Pancreas (tissue), 10 donors: ENCODE measurements around the gene VAMP8. TPM values are rescaled to one million over a fixed set of nuclear protein-coding genes. Genes with fewer than 3 reads are reported as not detected.

Experiments
- ATAC-seq, 4 donors: fragments of 200-7000 bp; cut with Tn5 transposase; one replicate each; pipeline versions ENCODE4 v1.8.0 to v1.9.1; 2020; ENCODE audit warnings: mild to moderate bottlenecking in 4 of 4, moderate library complexity in 4 of 4
- DNase-seq, 6 donors: peaks; one replicate each; pipeline ENCODE4 v3.0.0-alpha.2; 2020
- FAIRE-seq: peaks from 2 replicates; lab custom pipeline; 2012; peaks lifted over from hg19 to GRCh38; lab: Jason Lieb, UNC
- H3K27ac ChIP-seq, 4 donors: fragments of 200-600 bp; sonication (generic); 1 replicate in 3 of 4; 2 replicates in 1 of 4; pipeline versions ENCODE4 v1.5.0 to v1.8.0; 2020
- H3K27me3 ChIP-seq, 4 donors: fragments of 200-600 bp; one replicate each; pipeline ENCODE4 v1.8.0; 2021
- H3K36me3 ChIP-seq, 3 donors: fragments of 200-600 bp; sonication (generic) in 1 of 3; one replicate each; pipeline versions ENCODE4 v1.5.0 to v1.8.0; 2020 to 2021
- H3K4me1 ChIP-seq, 3 donors: fragments of 200-600 bp; one replicate each; pipeline ENCODE4 v1.8.0; 2021
- H3K4me3 ChIP-seq, 4 donors: fragments of 200-600 bp; sonication (generic) in 2 of 4; one replicate each; pipeline versions ENCODE4 v1.5.0 to v1.8.0; 2020 to 2021
- H3K9me3 ChIP-seq, 4 donors: fragments of 200-600 bp; one replicate each; pipeline ENCODE4 v1.8.0; 2021
- WGBS, 2 donors: extraction: QIAGEN DNeasy Blood & Tissue Kit; methylation state at CpG; one replicate each; pipeline ENCODE4 v1.1.7; 2013; 5-methylcytosine and 5-hydroxymethylcytosine counted together
- intact Hi-C, 3 donors: fragments of 100-400 bp; cut with DNase I; formaldehyde crosslinking; loops; one replicate each; pipeline versions ENCODE4 v1.11.1 to v1.14.2; 2022
- polyA plus RNA-seq, 2 donors: library from polyadenylated mRNA; stranded (reverse); fragments of 200-250 nt; gene quantifications; one replicate each; pipeline ENCODE4 v1.2.3, GENCODE V29; 2013
- total RNA-seq, 6 donors: library from RNA; stranded (reverse); fragmentation: NEBNext Ultra II Directional in 4 of 6; extraction: Animal tissue kit (Norgen Biotek cat#: 25700) in 4 of 6; gene quantifications; one replicate each; pipeline versions ENCODE4 v1.2.1 to v1.2.4, GENCODE V29; 2021 to 2023
- TF ChIP-seq, protein P1 (sequence below), 4 donors: fragments of 200-600 bp; sonication (generic) in 3 of 4; IDR thresholded peaks; one replicate each; pipeline versions ENCODE4 v1.5.0 to v1.8.0; 2021; ENCODE audit warnings: antibody characterized with exemption in 4 of 4
- donor health status: healthy with polysubstance abuse.
- donor health status: DM: no; HTN: no; CAD: no; lungs with moderate emphysema.
- donor health status: DM: no; HTN: no; CAD: no.
- donor health status: control.
- donor health status: control.
- donor health status: Bipolar disorder and iron deficiency.
- donor health status: DM: yes; HTN: yes; CAD: no.
- donor health status: DM: no; HTN: no; CAD: no.
- donor health status: DM: no; HTN: no; CAD: no.
- donor health status: DM: yes; HTN: yes; CAD: no.

Gene VAMP8
- total and polyA plus RNA-seq, 8 donors, result 57.7 to 150 (median 76.6) TPM

- H3K27me3 ChIP-seq, result no peaks in the 10 kb centered on the region
- peaks cover 20 to 40% (median 32%) of the 10 kb centered on the region in 3 donors for H3K4me1 ChIP-seq
- intact Hi-C loops, result no loop called here
- no peak overlapping the region for H3K4me3 ChIP-seq
- ATAC-seq (peak; percentile 22 to 53 (median 38)), FAIRE-seq (no peak), DNase-seq (peak; percentile 77 to 88 (median 85))
- 24% methylated on average over 3 of the region's 3 CpGs for WGBS, 2 donors
- no peaks in the 10 kb centered on the region for H3K9me3 ChIP-seq
- peak overlapping the region in 3 of 4 donors; percentile 36 to 48 (median 43) for H3K27ac ChIP-seq
- H3K36me3 ChIP-seq, result peaks cover 0 to 4% (median 0%) of the 10 kb centered on the region in 3 donors
- TF ChIP-seq, protein P1, sequence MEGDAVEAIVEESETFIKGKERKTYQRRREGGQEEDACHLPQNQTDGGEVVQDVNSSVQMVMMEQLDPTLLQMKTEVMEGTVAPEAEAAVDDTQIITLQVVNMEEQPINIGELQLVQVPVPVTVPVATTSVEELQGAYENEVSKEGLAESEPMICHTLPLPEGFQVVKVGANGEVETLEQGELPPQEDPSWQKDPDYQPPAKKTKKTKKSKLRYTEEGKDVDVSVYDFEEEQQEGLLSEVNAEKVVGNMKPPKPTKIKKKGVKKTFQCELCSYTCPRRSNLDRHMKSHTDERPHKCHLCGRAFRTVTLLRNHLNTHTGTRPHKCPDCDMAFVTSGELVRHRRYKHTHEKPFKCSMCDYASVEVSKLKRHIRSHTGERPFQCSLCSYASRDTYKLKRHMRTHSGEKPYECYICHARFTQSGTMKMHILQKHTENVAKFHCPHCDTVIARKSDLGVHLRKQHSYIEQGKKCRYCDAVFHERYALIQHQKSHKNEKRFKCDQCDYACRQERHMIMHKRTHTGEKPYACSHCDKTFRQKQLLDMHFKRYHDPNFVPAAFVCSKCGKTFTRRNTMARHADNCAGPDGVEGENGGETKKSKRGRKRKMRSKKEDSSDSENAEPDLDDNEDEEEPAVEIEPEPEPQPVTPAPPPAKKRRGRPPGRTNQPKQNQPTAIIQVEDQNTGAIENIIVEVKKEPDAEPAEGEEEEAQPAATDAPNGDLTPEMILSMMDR (IDR thresholded peaks at IDR 0.05), result no peak
Measured at GRCh38 chr2:85593023-85593422, 15.6 kb downstream of the VAMP8 start.

GRCh38 chr2:85594715-85595300 is 17.4 kb downstream of the VAMP8 start:
- H3K27me3 ChIP-seq, result no peaks in the 10 kb centered on the region
- intact Hi-C loops, result no loop called here
- WGBS, 2 donors, result 14 to 16% methylated on average over 13 of the region's 13 CpGs
- H3K27ac ChIP-seq, result peak overlapping the region; percentile 61 to 90 (median 76)
- TF ChIP-seq, protein P1 (IDR thresholded peaks at IDR 0.05), result no peak
- peak; percentile 1 to 5 (median 2) for ATAC-seq
- DNase-seq, result no peak
- H3K9me3 ChIP-seq, result no peaks in the 10 kb centered on the region
- H3K4me3 ChIP-seq, result peak overlapping the region; percentile 56 to 83 (median 80)
- no peak for FAIRE-seq
- peaks cover 14 to 37% (median 32%) of the 10 kb centered on the region in 3 donors for H3K4me1 ChIP-seq
- H3K36me3 ChIP-seq, result peaks cover 0 to 10% (median 9%) of the 10 kb centered on the region in 3 donors

DNA sequence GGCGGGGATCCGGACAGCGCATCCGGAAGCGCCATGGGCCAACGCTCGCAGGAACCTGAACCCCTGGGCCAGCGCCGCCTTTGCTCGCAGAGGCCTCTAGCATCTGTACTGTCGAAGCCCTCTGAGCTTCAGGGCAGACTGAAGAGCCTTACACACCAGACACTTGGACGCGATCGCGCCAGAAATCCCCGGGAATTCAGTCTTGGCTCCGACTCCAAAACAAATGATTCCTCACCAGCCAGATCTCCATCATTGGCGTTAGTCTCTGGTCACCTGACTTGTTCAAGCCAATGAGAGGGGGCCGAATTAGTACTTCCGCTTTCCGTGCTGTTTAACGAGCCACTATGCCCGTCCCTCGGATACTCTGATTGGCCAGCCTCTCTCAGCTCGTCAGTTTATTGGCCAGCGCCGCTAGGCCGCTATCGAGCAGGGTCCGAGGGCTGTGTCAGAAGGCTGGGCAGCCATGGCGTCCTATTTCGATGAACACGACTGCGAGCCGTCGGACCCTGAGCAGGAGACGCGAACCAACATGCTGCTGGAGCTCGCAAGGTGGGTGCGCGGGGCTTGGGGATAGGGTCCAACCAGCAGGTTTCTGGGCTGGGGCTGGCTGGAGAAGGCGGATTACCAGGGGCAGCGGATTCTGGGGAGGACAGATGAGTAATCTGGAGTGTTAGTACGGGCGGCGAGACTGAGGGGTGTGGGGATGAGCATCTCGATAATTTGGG is 18.1 kb downstream of the VAMP8 start, which contains the start of gene RNF181:
Gene RNF181 (plus strand): TSS at position 445 of the 725 bp plus-strand sequence. CDS start 19 bp downstream, at position 464.
- Histone ChIP-seq H3K9me3 (no peaks in the 10 kb centered on the region), H3K4me1 (peaks cover 8 to 32% (median 29%) of the 10 kb centered on the region in 3 donors), H3K36me3 (peaks cover 0 to 10% (median 9%) of the 10 kb centered on the region in 3 donors), H3K4me3 (peak within 1 kb of the TSS; percentile 56 to 83 (median 80)), H3K27me3 (no peaks in the 10 kb centered on the region), H3K27ac (peak within 1 kb of the TSS; percentile 61 to 90 (median 76))
- ATAC-seq (peak; percentile 93 to 97 (median 94)), FAIRE-seq (peak; percentile 98), DNase-seq (peak; percentile 87 to 96 (median 95))
- intact Hi-C loops, result no loop called here
- WGBS, 2 donors, result 0% methylated on average over 47 of the region's 47 CpGs
- TF ChIP-seq, protein P1 (IDR thresholded peaks at IDR 0.05), result no peak

GRCh38 chr2:85596026-85596333 is 18.6 kb downstream of the VAMP8 start:
- TF ChIP-seq, protein P1 (IDR thresholded peaks at IDR 0.05), result no peak
- Histone ChIP-seq H3K9me3 (no peaks in the 10 kb centered on the region), H3K4me1 (peaks cover 8 to 30% (median 28%) of the 10 kb centered on the region in 3 donors), H3K4me3 (peak overlapping the region; percentile 56 to 83 (median 80)), H3K27ac (peak overlapping the region; percentile 48 to 90 (median 70)), H3K36me3 (peaks cover 0 to 10% (median 9%) of the 10 kb centered on the region in 3 donors), H3K27me3 (no peaks in the 10 kb centered on the region)
- DNase-seq, result no peak
- no peak for FAIRE-seq
- 0 to 1% methylated on average over 10 of the region's 10 CpGs for WGBS, 2 donors
- peak in 3 of 4 donors; percentile 1 to 5 (median 5) for ATAC-seq
- intact Hi-C loops, result no loop called here
